Measurements from ENCODE around the gene MAML3.

MAML3 gene

DNA sequence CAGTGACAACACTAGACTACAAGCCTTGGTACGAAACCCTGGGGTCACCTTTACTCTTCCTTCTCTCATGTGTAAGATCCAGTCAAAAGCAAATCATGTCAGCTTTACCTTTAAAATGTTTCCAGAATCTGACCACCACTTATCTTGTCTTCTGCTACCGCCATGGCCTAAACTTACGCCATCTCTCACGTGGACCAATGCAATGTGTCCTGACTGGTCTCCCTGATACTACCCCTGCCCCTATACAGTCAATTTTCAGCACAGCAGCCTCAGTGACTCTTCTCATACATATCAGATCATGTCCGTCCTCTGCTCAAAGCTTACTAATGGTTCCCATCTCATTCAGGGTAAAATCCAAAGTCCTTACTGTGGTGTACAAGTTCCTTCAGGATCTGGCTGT is 15.0 kb upstream of the MAML3 start:
- TF ChIP-seq, protein P1, sequence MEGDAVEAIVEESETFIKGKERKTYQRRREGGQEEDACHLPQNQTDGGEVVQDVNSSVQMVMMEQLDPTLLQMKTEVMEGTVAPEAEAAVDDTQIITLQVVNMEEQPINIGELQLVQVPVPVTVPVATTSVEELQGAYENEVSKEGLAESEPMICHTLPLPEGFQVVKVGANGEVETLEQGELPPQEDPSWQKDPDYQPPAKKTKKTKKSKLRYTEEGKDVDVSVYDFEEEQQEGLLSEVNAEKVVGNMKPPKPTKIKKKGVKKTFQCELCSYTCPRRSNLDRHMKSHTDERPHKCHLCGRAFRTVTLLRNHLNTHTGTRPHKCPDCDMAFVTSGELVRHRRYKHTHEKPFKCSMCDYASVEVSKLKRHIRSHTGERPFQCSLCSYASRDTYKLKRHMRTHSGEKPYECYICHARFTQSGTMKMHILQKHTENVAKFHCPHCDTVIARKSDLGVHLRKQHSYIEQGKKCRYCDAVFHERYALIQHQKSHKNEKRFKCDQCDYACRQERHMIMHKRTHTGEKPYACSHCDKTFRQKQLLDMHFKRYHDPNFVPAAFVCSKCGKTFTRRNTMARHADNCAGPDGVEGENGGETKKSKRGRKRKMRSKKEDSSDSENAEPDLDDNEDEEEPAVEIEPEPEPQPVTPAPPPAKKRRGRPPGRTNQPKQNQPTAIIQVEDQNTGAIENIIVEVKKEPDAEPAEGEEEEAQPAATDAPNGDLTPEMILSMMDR (IDR thresholded peaks at IDR 0.05; ENCODE audit: poor library complexity, severe bottlenecking) = no peak

DNA sequence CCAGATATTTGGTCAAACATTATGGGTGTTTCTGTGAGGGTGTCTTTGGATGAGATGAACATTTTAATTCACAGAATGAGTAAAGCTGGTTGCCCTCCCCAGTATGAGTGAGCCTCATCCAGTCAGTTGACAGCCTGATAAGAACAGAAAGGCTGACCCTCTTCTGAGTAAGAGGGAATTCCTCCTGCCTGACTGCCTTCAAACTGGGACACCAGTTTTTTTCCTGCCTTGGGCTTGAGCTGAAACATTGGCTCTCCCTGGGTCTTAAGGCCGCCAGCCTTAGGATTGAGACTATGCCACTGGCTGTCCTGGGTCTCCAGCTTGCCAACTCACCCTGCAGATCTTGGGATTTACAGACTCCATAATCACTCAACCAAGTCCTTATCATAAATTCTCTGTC is 14.5 kb upstream of the MAML3 start:
- no peak overlapping the region for H3K4me3 ChIP-seq (ENCODE audit: severe bottlenecking)
- no peaks in the 10 kb centered on the region for H3K4me1 ChIP-seq (ENCODE audit: insufficient read depth, poor library complexity, severe bottlenecking)
- no peaks in the 10 kb centered on the region for H3K9me3 ChIP-seq (ENCODE audit: severe bottlenecking)
- no peaks in the 10 kb centered on the region for H3K27me3 ChIP-seq (ENCODE audit: insufficient read depth, poor library complexity, severe bottlenecking)
- ATAC-seq (ENCODE audit: low read depth) = no peak
- H3K27ac ChIP-seq (ENCODE audit: poor library complexity, severe bottlenecking) = no peak overlapping the region
- no peaks in the 10 kb centered on the region for H3K36me3 ChIP-seq (ENCODE audit: low read depth)
- TF ChIP-seq, protein P1 (IDR thresholded peaks at IDR 0.05; ENCODE audit: poor library complexity, severe bottlenecking) = no peak
- no peak for DNase-seq (ENCODE audit: low spot score)

More for the DNA sequence above, 15.0 kb upstream of the MAML3 start:
- Histone ChIP-seq H3K4me1 (ENCODE audit: insufficient read depth, poor library complexity, severe bottlenecking) (no peaks in the 10 kb centered on the region), H3K4me3 (ENCODE audit: severe bottlenecking) (no peak overlapping the region), H3K27ac (ENCODE audit: poor library complexity, severe bottlenecking) (no peak overlapping the region), H3K9me3 (ENCODE audit: severe bottlenecking) (no peaks in the 10 kb centered on the region), H3K36me3 (ENCODE audit: low read depth) (no peaks in the 10 kb centered on the region), H3K27me3 (ENCODE audit: insufficient read depth, poor library complexity, severe bottlenecking) (no peaks in the 10 kb centered on the region)
- DNase-seq (ENCODE audit: low spot score) = no peak
- no peak for ATAC-seq (ENCODE audit: low read depth)

DNA sequence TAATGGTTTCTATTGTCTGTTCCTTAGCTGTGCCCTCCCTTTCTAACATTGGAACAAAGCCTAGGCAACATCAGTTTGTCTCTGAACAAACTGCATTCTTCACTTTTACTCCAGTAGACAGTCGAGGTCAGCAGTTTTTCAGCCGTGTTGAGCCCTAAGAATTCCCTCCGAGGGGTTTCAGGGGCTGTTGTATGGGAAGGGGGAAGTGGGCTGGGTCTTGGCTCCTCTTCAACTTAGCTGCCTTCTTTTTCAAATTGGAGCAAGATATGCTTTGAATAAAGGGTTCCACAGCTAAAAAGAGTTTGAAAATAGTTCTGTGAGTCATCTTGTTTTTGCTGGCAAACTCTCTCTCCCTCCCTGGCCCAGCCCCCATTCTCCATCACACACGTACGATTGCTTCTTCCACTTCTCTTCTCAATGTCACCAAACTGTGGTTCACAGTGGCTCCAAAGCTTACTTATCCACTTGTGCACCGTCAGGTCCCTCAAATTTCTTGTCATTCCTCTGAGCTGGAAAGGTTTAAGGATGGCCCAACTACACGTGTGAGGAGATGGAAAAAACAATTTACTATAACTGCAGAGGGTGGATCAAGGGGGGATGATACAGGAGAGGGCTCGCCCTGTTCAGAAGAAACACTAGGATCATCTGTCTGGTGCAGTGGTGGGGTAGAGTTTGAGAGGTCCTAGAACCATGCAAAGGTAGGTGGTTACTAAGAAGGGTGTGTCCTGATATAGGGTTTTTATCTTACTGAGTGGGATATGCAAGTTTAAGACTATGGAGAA is 9.2 kb upstream of the MAML3 start:
- H3K9me3 ChIP-seq (ENCODE audit: severe bottlenecking) = no peaks in the 10 kb centered on the region
- H3K27ac ChIP-seq (ENCODE audit: poor library complexity, severe bottlenecking) = no peak overlapping the region
- peaks cover 3% of the 10 kb centered on the region for H3K4me1 ChIP-seq (ENCODE audit: insufficient read depth, poor library complexity, severe bottlenecking)
- ATAC-seq (ENCODE audit: low read depth) = no peak
- no peak for DNase-seq (ENCODE audit: low spot score)
- no peak overlapping the region for H3K4me3 ChIP-seq (ENCODE audit: severe bottlenecking)
- H3K36me3 ChIP-seq (ENCODE audit: low read depth) = no peaks in the 10 kb centered on the region
- TF ChIP-seq, protein P1 (IDR thresholded peaks at IDR 0.05; ENCODE audit: poor library complexity, severe bottlenecking) = no peak
- H3K27me3 ChIP-seq (ENCODE audit: insufficient read depth, poor library complexity, severe bottlenecking) = no peaks in the 10 kb centered on the region

DNA sequence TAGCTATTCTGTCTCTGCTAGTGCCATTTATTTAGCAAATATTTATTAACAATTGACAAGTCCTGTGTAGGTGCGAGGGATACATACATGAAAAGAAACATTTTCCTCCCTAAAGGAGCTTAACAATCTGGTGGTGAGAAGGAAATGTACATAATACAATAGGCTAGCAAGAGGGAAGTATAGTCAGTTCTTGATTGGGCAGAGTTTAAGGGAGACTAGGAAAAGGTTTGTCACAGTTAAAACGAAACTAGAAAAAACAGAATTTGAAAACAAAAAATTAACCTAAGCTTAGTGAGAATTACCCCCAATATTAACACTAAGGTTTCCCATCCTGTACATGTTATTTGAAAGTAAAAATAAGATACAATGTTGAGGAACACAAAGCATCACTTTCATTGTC is 8.6 kb upstream of the MAML3 start:
- DNase-seq (ENCODE audit: low spot score) (no peak), ATAC-seq (ENCODE audit: low read depth) (no peak)
- H3K4me3 ChIP-seq (ENCODE audit: severe bottlenecking) = no peak overlapping the region
- no peaks in the 10 kb centered on the region for H3K9me3 ChIP-seq (ENCODE audit: severe bottlenecking)
- no peaks in the 10 kb centered on the region for H3K36me3 ChIP-seq (ENCODE audit: low read depth)
- no peak overlapping the region for H3K27ac ChIP-seq (ENCODE audit: poor library complexity, severe bottlenecking)
- TF ChIP-seq, protein P1 (IDR thresholded peaks at IDR 0.05; ENCODE audit: poor library complexity, severe bottlenecking) = no peak
- peaks cover 3% of the 10 kb centered on the region for H3K4me1 ChIP-seq (ENCODE audit: insufficient read depth, poor library complexity, severe bottlenecking)
- no peaks in the 10 kb centered on the region for H3K27me3 ChIP-seq (ENCODE audit: insufficient read depth, poor library complexity, severe bottlenecking)

DNA sequence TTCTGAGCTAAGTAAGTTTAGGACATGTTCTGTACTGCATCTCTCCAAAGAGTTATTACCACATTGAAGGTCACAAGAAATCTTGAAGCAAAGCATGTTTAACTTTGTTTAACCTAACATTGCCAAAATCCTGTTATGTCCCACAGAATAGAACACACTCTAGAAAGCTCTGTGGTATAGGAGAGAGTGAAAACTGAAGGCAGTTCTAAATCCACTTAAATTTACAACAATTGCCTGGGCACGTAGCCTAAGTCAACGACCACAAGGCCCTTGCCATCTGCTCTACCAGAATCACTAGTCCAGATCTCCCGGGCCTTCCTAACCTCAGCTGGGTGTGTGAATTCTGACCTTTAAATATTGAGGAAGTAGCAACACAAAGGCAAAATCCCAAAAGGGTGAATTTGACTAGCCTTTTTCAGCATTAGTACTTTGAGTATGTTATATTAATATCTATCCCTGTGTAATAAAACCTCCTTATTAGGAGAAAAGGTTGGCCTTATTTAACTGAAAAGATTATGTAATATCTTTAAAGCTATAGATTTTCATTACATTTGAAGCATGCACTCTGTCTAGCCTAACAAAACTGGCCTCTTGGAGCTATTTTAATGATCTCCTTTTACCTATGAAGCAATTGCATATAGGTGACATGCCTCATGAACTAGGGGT is 4.5 kb upstream of the MAML3 start:
- no peak overlapping the region for H3K4me3 ChIP-seq (ENCODE audit: severe bottlenecking)
- ATAC-seq (ENCODE audit: low read depth) (no peak), DNase-seq (ENCODE audit: low spot score) (no peak)
- H3K9me3 ChIP-seq (ENCODE audit: severe bottlenecking) = no peaks in the 10 kb centered on the region
- H3K36me3 ChIP-seq (ENCODE audit: low read depth) = no peaks in the 10 kb centered on the region
- H3K27me3 ChIP-seq (ENCODE audit: insufficient read depth, poor library complexity, severe bottlenecking) = no peaks in the 10 kb centered on the region
- TF ChIP-seq, protein P1 (IDR thresholded peaks at IDR 0.05; ENCODE audit: poor library complexity, severe bottlenecking) = no peak
- H3K4me1 ChIP-seq (ENCODE audit: insufficient read depth, poor library complexity, severe bottlenecking) = peaks cover 3% of the 10 kb centered on the region
- no peak overlapping the region for H3K27ac ChIP-seq (ENCODE audit: poor library complexity, severe bottlenecking)

Measured in RWPE2 (cell line).